Measurements from ENCODE around the gene TNNC2.
"Not testable (repeated sequence)": the region's sequence is repeated elsewhere in the genome, so short reads cannot be mapped to it uniquely, and the experiment has no call there.

Gene TNNC2

DNA sequence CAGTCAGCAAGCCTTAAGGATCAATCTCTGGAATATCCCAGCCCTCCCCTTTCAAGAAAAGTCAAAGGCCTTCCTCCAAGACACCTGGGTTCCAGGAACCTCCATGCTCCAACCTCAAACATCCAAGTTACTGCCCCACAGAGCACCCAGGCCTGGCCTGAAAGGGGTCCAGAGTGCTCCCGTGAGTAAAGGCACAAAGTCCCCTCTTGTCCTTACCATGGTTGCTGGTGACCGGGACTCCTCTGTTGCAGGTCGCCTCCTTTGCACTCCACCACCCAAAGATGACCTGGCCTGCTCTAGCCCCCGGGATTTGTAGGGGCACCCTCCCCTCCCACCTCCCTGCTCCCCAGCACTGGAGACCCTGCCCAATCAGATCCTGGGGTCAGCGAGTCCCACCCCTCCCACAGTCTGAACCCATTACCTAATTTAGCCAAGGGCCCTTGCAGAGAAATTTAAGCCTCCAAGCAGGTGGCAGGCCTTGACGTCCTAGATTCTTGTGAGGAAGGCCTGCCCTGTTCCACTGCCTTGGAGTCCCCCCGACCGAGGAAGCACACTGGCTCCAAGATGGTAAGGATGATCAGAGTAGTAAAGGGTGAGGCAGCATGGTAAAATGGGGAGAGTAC, at the start of gene TNNC2:
TSS of gene TNNC2 (minus strand) at position 283 of the 623 bp plus-strand sequence. CDS start at position 219, 64 bp downstream.
- DNase-seq = no peak

DNA sequence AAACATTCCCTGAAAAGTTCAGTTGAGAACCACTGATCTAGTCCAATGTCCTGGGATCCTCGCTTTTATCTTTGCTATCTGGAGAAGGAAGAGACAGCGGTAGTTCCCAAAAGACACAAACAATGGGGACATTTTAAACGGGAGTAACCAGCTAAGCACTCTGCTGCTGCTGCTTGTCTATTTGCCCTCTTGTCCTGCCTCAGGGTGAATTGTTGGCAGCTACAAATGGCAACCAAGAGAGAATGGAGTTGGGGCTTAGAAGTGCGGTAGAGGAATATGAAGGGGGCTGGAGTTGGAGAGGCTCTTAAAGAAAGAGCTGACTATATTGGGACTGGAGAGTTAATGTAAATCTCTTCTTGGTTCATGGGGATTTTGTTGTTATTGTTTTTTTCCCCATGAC, 47.5 kb upstream of the TNNC2 start:
- no peak for DNase-seq

GRCh38 chr20:45874104-45874481, 47.0 kb upstream of the TNNC2 start:
- DNase-seq = not testable (repeated sequence)

- no peak for DNase-seq
Observed at GRCh38 chr20:45873409-45874103, 46.4 kb upstream of the TNNC2 start.

- no peak for DNase-seq
Observed at GRCh38 chr20:45872626-45873025, 45.5 kb upstream of the TNNC2 start.

GRCh38 chr20:45867819-45868176, 40.7 kb upstream of the TNNC2 start:
- no peak for DNase-seq

- DNase-seq = no peak
Observed at GRCh38 chr20:45867136-45867818, 40.2 kb upstream of the TNNC2 start.

- DNase-seq = no peak
Observed at GRCh38 chr20:45866454-45866853, 39.3 kb upstream of the TNNC2 start.

DNA sequence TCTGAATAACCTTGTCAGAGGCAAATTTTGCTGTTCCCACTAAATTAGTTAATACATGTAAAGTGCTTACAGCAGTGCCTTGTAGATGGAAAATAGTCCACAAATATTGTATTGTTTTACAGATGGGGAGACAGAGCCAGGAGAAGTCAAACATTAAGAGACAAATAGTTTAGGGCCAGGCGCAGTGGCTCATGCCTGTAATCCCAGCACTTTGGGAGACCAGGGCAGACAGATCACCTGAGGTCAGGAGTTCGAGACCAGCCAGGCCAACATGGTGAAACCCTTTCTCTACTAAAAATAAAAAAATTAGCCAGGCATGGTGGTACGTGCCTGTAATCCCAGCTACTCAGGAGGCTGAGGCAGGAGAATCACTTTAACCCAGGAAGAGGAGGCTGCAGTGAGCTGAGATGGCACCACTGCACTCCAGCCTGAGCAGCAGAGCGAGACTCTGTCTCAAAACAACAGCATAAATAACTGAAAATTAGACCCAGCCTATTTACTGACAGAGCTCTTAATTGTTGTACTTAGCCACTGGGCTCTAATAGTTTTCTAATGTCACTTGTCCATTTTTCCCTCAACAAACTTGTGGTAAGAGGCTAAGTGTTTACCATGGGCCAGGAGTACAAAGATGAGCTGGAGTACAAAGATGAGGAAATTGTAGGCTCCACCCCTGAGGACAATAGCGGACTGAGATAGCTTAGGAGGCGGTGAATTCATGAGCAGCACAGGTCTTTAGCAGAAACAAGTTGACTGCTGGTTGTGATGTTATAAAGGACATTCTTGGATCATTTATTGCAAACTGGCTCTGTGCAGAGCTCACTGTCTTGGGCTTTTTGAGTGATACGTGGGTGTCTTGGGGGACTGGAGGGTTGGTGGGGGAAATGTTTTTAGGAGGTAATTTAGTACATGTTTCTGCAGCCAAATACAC, 36.7 kb upstream of the TNNC2 start:
- DNase-seq = no peak

- DNase-seq = no peak
Observed at GRCh38 chr20:45861221-45862075, 34.3 kb upstream of the TNNC2 start.

DNA sequence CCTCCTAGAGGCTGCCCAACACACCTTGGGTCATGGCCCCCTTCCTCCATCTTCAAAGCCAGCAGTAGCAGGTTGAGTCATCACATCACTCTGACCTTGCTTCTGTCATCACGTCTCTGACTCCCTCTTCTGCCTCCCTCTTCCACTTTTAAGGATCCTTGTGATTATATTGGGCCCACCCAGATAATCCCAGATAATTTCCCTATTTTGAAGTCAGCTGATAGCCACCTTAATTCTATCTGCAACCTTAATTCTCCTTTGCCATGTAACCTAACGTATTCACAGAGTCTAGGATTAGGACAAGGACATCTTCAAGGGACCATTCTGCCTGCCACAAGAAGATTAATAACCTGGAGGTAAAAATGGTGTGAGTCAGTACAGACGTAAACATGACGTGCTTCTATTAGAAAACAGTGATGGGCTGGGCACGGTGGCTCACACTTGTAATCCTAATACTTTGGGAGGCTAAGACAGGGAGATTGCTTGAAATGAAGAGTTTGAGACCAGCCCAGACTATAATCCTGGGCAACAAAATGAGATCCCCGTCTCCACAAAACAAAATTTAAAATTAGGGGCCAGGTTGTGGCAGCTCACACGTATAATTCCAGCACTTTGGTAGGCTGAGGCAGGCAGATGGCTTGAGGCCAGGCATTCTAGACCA, 33.6 kb upstream of the TNNC2 start:
- DNase-seq = no peak

DNA sequence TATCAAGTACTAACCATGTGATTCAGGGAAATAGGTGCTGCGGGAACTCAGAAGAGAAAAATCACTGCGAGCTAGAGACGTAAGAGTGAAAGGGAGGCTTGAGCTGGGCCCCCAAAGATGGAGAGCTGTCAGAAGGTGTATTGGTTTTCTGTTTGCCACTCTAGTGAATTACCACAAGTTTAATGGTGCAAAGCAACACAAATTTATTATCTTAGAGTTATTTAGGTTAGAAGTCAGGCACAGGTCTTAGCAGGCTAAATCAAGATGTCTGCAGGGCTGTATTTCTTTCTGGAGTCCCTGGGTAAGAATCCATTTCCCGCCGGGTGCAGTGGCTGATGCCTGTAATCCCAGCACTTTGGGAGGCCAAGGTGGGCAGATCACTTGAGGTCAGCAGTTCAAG, 32.8 kb upstream of the TNNC2 start:
- no peak for DNase-seq

GRCh38 chr20:45857882-45858216, 30.7 kb upstream of the TNNC2 start:
- peak; percentile 34 for DNase-seq

DNA sequence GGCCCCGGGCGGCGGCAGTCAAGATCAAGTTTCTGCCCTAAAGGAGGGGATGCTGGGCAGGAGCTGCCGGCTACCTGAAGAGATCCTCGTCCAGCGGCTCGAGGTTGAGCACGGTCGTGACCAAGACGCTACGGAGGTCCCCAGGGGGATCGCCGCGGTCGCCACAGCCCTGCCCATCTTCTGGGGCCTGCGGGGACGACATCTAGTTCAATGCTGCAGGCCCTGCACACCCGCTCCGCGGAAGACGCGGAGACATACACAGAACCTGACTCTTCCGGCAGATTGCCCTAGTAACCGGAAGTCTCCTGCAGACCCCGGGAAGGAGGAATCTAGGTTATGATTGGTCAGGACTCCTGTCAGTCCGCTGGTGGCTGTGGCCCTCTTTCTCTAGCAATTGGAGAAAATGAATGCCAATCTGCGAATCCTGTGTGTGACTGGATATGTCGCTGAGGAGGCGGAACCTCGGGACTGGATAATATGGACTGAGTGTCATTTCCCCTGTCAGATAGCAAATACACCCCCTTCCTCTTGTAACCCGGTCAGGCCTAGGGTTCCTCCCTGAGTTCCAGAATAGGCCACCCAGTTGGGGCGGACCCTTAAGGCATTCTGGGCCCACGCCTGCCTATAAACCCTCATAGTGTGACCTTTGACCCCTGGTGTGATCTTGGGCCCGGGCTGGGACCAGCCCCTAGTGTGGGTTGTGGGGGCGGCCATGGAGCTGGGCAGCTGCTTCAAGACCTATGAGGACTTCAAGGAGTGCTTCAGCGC, 30.2 kb upstream of the TNNC2 start, which contains the start of the genes ACOT8 and ZSWIM3:
TSS of gene ACOT8 (minus strand) at position 279 of the 768 bp plus-strand sequence. CDS start at position 202, 77 bp downstream.
TSS of gene ZSWIM3 (plus strand) at position 501 of the 768 bp plus-strand sequence. CDS start at position 713, 212 bp downstream.
- peak; percentile 98 for DNase-seq

DNA sequence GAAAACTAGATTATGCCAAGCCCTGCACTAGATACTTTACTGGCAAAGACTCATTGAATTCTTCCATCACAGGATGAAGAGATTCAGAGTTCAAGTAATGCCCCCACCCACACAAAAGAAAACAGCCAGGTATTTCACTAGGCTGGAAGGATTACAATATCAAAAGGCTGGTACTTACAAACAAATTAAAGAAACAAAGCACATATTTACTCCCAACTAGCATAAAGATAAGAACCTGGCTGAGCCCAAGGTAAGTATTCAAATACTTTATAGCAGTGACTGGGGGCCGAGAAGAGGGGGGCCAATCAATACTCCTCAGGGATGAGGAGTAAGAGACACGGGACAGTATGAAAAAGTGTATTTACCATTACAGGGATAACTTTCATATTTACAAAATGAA, 26.4 kb upstream of the TNNC2 start:
- DNase-seq = no peak

DNA sequence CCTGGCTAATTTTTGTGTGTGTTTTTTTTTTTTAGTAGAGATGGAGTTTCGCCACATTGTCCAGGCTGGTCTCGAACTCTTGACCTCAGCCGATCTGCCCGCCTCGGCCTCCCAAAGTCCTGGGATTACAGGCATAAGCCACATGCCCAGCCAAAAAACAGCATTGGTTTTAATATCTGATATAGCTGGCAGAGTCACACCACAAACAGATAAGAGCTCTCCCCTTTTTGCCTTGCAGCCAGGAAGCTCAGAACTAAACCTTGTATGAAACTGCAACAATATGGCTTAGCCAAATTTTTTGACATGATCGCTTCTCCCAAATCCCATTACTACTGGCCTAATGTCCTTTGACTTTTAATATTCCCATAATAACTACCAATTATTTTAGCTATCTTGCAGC, 25.2 kb upstream of the TNNC2 start:
- no peak for DNase-seq

GRCh38 chr20:45851501-45851900, 24.4 kb upstream of the TNNC2 start:
- DNase-seq = no peak

- DNase-seq = no peak
Observed at GRCh38 chr20:45850926-45851325, 23.8 kb upstream of the TNNC2 start.

- DNase-seq = no peak
Observed at GRCh38 chr20:45850238-45850637, 23.1 kb upstream of the TNNC2 start.

GRCh38 chr20:45848969-45849582, 22.0 kb upstream of the TNNC2 start:
- no peak for DNase-seq
